Panc1 (cell line): ENCODE measurements around the gene GAS7. TPM values are rescaled to one million over a fixed set of nuclear protein-coding genes. Genes with fewer than 3 reads are reported as not detected.

Experiments used
- ATAC-seq: fragments of 200-7000 bp; cut with Tn5 transposase; 2 replicates; pipeline ENCODE4 v1.9.1; 2020; ENCODE audit warnings: mild to moderate bottlenecking, moderate library complexity
- BruUV-seq: library from RNA; stranded (reverse); fragments of 400-500 nt; replicated peaks from 2 replicates; lab custom pipeline; 2021; lab: Mats Ljungman, UMichigan
- CTCF ChIA-PET: fragments of 300-600 bp; sonication (Branson Sonifier 250); formaldehyde crosslinking; loops from one replicate; lab custom pipeline; 2022; ENCODE audit warnings: antibody characterized with exemption; lab: Charles Lee
- POLR2A ChIA-PET: fragments of 300-600 bp; sonication (Branson Sonifier 250); formaldehyde crosslinking; loops from one replicate; lab custom pipeline; 2022; ENCODE audit warnings: antibody characterized with exemption; lab: Charles Lee
- DNase-seq: peaks from one replicate; pipeline ENCODE4 v3.0.0-alpha.2; 2010; ENCODE audit warnings: low read depth, low spot score
- H3K27ac ChIP-seq: 2 replicates; pipeline ENCODE4 v1.5.1; 2011; ENCODE audit warnings: mild to moderate bottlenecking, low read length, inconsistent platforms
- H3K27me3 ChIP-seq: fragments of 200-500 bp; sonication (Bioruptor generic); 2 replicates; pipeline ENCODE4 v1.6.0; 2014; ENCODE audit warnings: low read length, inconsistent platforms; ENCODE audit not compliant: control insufficient read depth, insufficient read depth
- H3K36me3 ChIP-seq: fragments of 200-500 bp; sonication (Bioruptor generic); 2 replicates; pipeline ENCODE4 v1.5.1; 2014; ENCODE audit warnings: inconsistent platforms, mild to moderate bottlenecking, low read length, moderate library complexity; ENCODE audit not compliant: control insufficient read depth, insufficient read depth
- H3K4me1 ChIP-seq: 2 replicates; pipeline ENCODE4 v1.5.1; 2011; ENCODE audit warnings: inconsistent platforms, mild to moderate bottlenecking, low read length, moderate library complexity; ENCODE audit not compliant: control insufficient read depth, insufficient read depth
- H3K4me3 ChIP-seq, 2 experiments: 2 replicates each; pipeline ENCODE4 v1.5.1; 2011 to 2012; ENCODE audit warnings: low read depth in 2 of 2, low read length in 2 of 2, mild to moderate bottlenecking in 2 of 2, inconsistent platforms in 1 of 2, moderate library complexity in 1 of 2
- H3K9me3 ChIP-seq: fragments of 200-500 bp; sonication (Bioruptor generic); 2 replicates; pipeline ENCODE4 v1.5.1; 2014; ENCODE audit warnings: low read depth, mild to moderate bottlenecking, inconsistent platforms, low read length, moderate library complexity; ENCODE audit not compliant: control insufficient read depth, insufficient read depth
- CTCF ChIP-seq: fragments of 450-650 bp; IDR thresholded peaks from 2 replicates; pipeline ENCODE4 v1.5.1; 2017; ENCODE audit warnings: mild to moderate bottlenecking
- POLR2AphosphoS5 ChIP-seq: IDR thresholded peaks from 2 replicates; pipeline ENCODE4 v1.6.1; 2012; ENCODE audit warnings: mild to moderate bottlenecking, low read depth, low read length, moderate library complexity
- REST ChIP-seq, 2 experiments: IDR thresholded peaks; 2 replicates each; pipeline ENCODE4 v1.6.1; 2011 to 2012; ENCODE audit warnings: low read depth in 2 of 2, control low read depth in 1 of 2, low read length in 1 of 2, mild to moderate bottlenecking in 1 of 2, moderate library complexity in 1 of 2; ENCODE audit not compliant: insufficient read depth in 1 of 2
- SIN3A ChIP-seq: IDR thresholded peaks from 2 replicates; pipeline ENCODE4 v1.6.1; 2012; ENCODE audit warnings: low read depth, mild to moderate bottlenecking, low read length, moderate library complexity, borderline replicate concordance; ENCODE audit not compliant: insufficient read depth
- TCF7L2 ChIP-seq: IDR thresholded peaks from 2 replicates; pipeline ENCODE4 v1.6.1; 2011; ENCODE audit warnings: mild to moderate bottlenecking, low read depth, low read length, inconsistent platforms
- in situ Hi-C: cut with HindIII; loops from 2 replicates; pipeline ENCODE4 v1.10.0; 2016; ENCODE audit warnings: low sequenced_read_pairs, low pct_unique_long_range_greater_than_20kb
- intact Hi-C: fragments of 100-400 bp; cut with micrococcal nuclease; formaldehyde crosslinking; loops from one replicate; pipeline ENCODE4 v1.10.0; 2022; ENCODE audit not compliant: unreplicated experiment
- total RNA-seq: library from RNA; stranded (reverse); gene quantifications from one replicate; pipeline ENCODE4 v1.2.1, GENCODE V29; 2021; ENCODE audit not compliant: unreplicated experiment

The GAS7 gene
- total RNA-seq, 1 experiment from 2014 or later: 0.05 TPM

GRCh38 chr17:9941305-9941704, 257.1 kb downstream of the GAS7 start:
- CTCF ChIA-PET: no interaction called here
- Histone ChIP-seq H3K27me3 (peaks cover 3% of the 10 kb centered on the region; the same call in 1 of the 2 replicates), H3K4me3 (no peak overlapping the region), H3K4me1 (no peaks in the 10 kb centered on the region), H3K9me3 (no peaks in the 10 kb centered on the region), H3K36me3 (no peaks in the 10 kb centered on the region), H3K27ac (no peak overlapping the region)
- no peak for DNase-seq
- ATAC-seq: no peak
- in situ Hi-C loops: no loop called here
- intact Hi-C loops: no loop called here
- no TSS peak for BruUV-seq
- TF ChIP-seq POLR2AphosphoS5 (no peak), SIN3A (no peak)
- POLR2A ChIA-PET: no interaction called here

GRCh38 chr17:9940841-9941240, 257.6 kb downstream of the GAS7 start:
- in situ Hi-C loops: no loop called here

GRCh38 chr17:9938764-9939163, 259.6 kb downstream of the GAS7 start:
- H3K4me1 ChIP-seq: no peaks in the 10 kb centered on the region
- H3K27ac ChIP-seq: no peak overlapping the region
- ChIA-PET POLR2A (no interaction called here), CTCF (interaction anchor here (0.6 kb wide), 1 partner anchor 1044 kb away, joined by 5 read pairs; no protein-coding TSS in a partner anchor)
- BruUV-seq: no TSS peak
- H3K36me3 ChIP-seq: no peaks in the 10 kb centered on the region
- H3K4me3 ChIP-seq: no peak overlapping the region
- in situ Hi-C loops (no loop called here), intact Hi-C loops (no loop called here)
- no peak for DNase-seq
- ATAC-seq: no peak
- H3K27me3 ChIP-seq: no peaks in the 10 kb centered on the region
- H3K9me3 ChIP-seq: no peaks in the 10 kb centered on the region
- TF ChIP-seq TCF7L2 (no peak), SIN3A (no peak), REST (IDR thresholded peaks at IDR 0.05; ENCODE audit: insufficient read depth in 1 of 2, low read depth in 2 of 2, low read length in 1 of 2) (no peak), POLR2AphosphoS5 (no peak), CTCF (no peak)

More at GRCh38 chr17:9940841-9941240, 257.6 kb downstream of the GAS7 start:
- CTCF ChIA-PET: no interaction called here
- Histone ChIP-seq H3K9me3 (no peaks in the 10 kb centered on the region), H3K4me1 (no peaks in the 10 kb centered on the region), H3K27ac (no peak overlapping the region), H3K36me3 (no peaks in the 10 kb centered on the region), H3K27me3 (peaks cover 3% of the 10 kb centered on the region; the same call in 1 of the 2 replicates), H3K4me3 (no peak overlapping the region)
- BruUV-seq: no TSS peak
- intact Hi-C loops: no loop called here
- ATAC-seq: no peak
- TF ChIP-seq POLR2AphosphoS5 (no peak), SIN3A (no peak), REST (IDR thresholded peaks at IDR 0.05; ENCODE audit: insufficient read depth in 1 of 2, low read depth in 2 of 2, low read length in 1 of 2) (no peak)
- no peak for DNase-seq
- POLR2A ChIA-PET: no interaction called here
